Activated CD4-positive, alpha-beta memory T cell treated with anti-CD3 and anti-CD28 coated beads, Interleukin-2, amount 10 ng/mL, durations not matched to agents 7 days and 5 days (primary cell): Measurements from ENCODE around the gene FAT1. TPM values are rescaled to one million over a fixed set of nuclear protein-coding genes. Genes with fewer than 3 reads are reported as not detected.
A peak's percentile ranks its signal among the peaks of the same experiment; 100 is the strongest.

Experiments used
- CTCF ChIA-PET: fragments of 350-600 bp; sonication (Branson Sonifier 250); formaldehyde crosslinking; loops from one replicate; lab custom pipeline; 2021; ENCODE audit warnings: antibody characterized with exemption, inconsistent platforms; lab: Charles Lee
- POLR2A ChIA-PET: fragments of 350-600 bp; sonication (Branson Sonifier 250); formaldehyde crosslinking; loops from one replicate; lab custom pipeline; 2021; ENCODE audit warnings: antibody characterized with exemption; lab: Charles Lee
- DNase-seq: peaks from one replicate; pipeline ENCODE4 v3.0.0-alpha.2; 2020
- H3K27ac Mint-ChIP-seq: one replicate; pipeline ENCODE4 v1.8.0; 2021; ENCODE audit warnings: mild to moderate bottlenecking, mixed read lengths
- H3K27me3 Mint-ChIP-seq: one replicate; pipeline ENCODE4 v1.8.0; 2021; ENCODE audit warnings: mixed read lengths
- H3K36me3 Mint-ChIP-seq: one replicate; pipeline ENCODE4 v1.8.0; 2021; ENCODE audit warnings: low read depth, mixed read lengths
- H3K4me1 Mint-ChIP-seq: one replicate; pipeline ENCODE4 v1.8.0; 2021; ENCODE audit warnings: mixed read lengths
- H3K4me3 Mint-ChIP-seq: one replicate; pipeline ENCODE4 v1.8.0; 2021; ENCODE audit warnings: mild to moderate bottlenecking, mixed read lengths
- H3K9me3 Mint-ChIP-seq: one replicate; pipeline ENCODE4 v1.8.0; 2021; ENCODE audit warnings: mixed read lengths
- total RNA-seq, 2 experiments: library from RNA; stranded (reverse); gene quantifications; one replicate each; pipeline ENCODE4 v1.2.3, GENCODE V29; 2021

The FAT1 gene
- total RNA-seq, 2 experiments from 2014 or later = 0.03 TPM

DNA sequence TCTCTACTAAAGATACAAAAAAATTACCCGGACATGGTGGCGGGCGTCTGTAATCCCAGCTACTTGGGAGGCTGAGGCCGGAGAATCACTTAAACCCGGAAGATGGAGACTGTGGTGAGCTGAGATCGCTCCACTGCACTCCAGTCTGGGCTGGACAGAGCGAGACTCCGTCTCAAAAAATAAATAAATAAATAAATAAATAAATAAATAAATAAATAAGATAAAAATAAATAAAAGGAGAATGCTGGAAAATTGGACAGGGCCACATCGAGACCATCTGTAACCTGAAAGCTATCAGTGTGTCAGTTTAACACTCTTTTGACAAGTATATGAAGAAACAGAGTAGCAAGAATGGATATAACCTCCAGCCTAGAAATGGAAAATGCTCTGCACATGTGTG is 15.7 kb upstream of the FAT1 start:
- ChIA-PET CTCF (no interaction called here), POLR2A (no interaction called here)
- no peaks in the 10 kb centered on the region for H3K27me3 Mint-ChIP-seq
- no peaks in the 10 kb centered on the region for H3K4me1 Mint-ChIP-seq
- peaks cover 2% of the 10 kb centered on the region for H3K9me3 Mint-ChIP-seq
- no peaks in the 10 kb centered on the region for H3K36me3 Mint-ChIP-seq
- no peak overlapping the region for H3K27ac Mint-ChIP-seq
- H3K4me3 Mint-ChIP-seq = no peak overlapping the region
- no peak for DNase-seq

DNA sequence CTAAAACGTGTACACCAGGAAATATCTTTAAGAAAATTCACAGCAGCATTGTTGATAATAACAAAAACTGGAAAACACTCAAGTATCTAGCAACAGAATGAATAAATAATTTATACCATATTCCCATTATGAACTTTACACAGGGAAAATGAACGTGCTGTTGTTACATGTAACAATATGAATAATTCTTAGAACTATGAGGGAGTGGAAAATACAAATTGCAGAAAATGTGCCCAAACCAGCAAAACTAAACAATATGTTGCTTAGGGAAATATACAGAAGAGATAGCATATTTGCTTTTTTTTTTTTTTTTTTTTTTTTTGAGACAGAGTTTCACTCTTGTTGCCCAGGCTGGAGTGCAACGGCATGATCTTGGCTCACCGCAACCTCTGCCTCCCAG is 14.8 kb upstream of the FAT1 start:
- ChIA-PET POLR2A (no interaction called here), CTCF (no interaction called here)
- Mint-ChIP-seq H3K36me3 (no peaks in the 10 kb centered on the region), H3K4me3 (no peak overlapping the region), H3K9me3 (peaks cover 5% of the 10 kb centered on the region), H3K27me3 (no peaks in the 10 kb centered on the region), H3K4me1 (no peaks in the 10 kb centered on the region), H3K27ac (no peak overlapping the region)
- DNase-seq = no peak

DNA sequence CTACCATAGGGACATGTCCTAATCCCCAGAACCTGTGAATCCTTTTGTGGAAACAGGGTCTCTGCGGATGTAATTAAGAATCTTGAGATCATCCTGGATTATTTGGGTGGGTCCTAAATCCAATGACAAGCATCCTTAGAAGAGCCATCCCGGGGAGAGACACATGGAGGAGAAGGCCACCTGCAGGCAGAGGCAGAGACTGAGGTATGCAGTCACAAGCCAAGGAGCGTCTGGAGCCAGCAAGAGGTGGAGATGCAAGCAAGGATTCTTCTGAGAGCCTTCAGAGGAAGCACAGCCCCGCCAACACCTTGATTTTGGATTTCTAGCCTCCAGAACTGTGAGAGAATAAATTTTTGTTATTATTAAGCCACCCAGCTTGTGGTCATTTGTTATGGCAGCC is 13.8 kb upstream of the FAT1 start:
- H3K36me3 Mint-ChIP-seq = no peaks in the 10 kb centered on the region
- no peak overlapping the region for H3K27ac Mint-ChIP-seq
- no peak for DNase-seq
- H3K4me1 Mint-ChIP-seq = no peaks in the 10 kb centered on the region
- H3K9me3 Mint-ChIP-seq = peaks cover 7% of the 10 kb centered on the region
- H3K4me3 Mint-ChIP-seq = no peak overlapping the region
- ChIA-PET CTCF (no interaction called here), POLR2A (no interaction called here)
- no peaks in the 10 kb centered on the region for H3K27me3 Mint-ChIP-seq

DNA sequence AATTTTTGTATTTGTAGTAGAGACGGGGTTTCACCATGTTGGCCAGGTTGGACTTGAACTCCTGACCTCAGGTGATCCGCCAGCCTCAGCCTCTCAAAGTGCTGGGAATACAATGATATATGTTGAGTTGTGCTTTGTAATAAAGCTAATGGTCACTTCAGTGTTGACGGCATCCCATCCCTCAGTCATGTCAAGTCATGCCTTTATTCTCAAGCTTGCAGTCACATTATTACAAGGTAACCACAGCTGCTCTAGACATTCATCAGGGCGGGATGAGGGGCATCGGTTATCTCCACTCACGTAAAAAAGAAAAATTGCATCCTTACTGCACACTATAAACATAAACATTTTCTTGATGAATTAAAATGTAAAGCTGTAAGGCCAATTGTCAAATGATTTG is 12.8 kb upstream of the FAT1 start:
- no peaks in the 10 kb centered on the region for H3K4me1 Mint-ChIP-seq
- H3K27me3 Mint-ChIP-seq = no peaks in the 10 kb centered on the region
- POLR2A ChIA-PET = no interaction called here
- no peak overlapping the region for H3K27ac Mint-ChIP-seq
- H3K4me3 Mint-ChIP-seq = no peak overlapping the region
- peaks cover 7% of the 10 kb centered on the region for H3K9me3 Mint-ChIP-seq
- CTCF ChIA-PET = no interaction called here
- H3K36me3 Mint-ChIP-seq = no peaks in the 10 kb centered on the region
- DNase-seq = no peak

DNA sequence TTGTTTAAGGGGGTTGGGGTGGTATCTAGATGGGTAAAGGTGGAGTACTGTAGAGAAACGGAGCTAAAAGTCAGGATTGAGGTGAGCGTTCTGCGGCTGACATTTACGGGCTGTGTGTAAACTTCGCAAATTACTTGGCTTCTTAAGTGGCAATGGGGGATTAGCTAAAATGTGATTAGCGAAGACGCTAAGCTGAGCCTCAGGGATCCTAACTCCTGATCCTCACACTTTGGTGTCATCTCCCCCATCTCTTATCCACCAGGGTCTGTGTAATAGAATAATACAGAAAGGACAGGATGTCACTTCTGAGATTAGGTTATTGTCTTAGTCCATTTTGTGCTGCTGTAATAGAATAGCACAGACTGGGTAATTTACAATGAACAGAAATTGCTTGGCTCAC is 10.6 kb upstream of the FAT1 start:
- H3K4me1 Mint-ChIP-seq = no peaks in the 10 kb centered on the region
- CTCF ChIA-PET = no interaction called here

DNA sequence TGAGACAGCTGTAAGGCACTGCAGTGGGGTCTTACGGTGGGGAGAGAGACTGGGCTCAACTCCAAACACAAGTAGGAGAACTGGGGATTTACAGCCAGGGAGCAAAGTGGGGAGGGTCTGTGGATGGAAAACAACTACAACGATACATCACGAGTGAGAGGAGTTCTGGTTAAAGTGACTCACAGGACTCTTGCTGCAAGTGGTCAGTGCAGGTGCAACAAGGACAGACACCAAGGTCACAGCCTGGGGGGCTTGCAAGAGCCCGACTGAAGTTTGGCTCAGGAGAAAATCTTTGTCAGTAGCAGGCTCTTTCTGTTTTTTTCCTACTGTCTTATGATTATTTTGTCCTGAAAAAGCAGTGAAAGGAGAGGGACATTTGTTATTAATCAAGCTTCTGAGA is 10.1 kb upstream of the FAT1 start:
- ChIA-PET CTCF (no interaction called here), POLR2A (no interaction called here)
- Mint-ChIP-seq H3K27ac (no peak overlapping the region), H3K27me3 (no peaks in the 10 kb centered on the region), H3K4me3 (no peak overlapping the region), H3K4me1 (no peaks in the 10 kb centered on the region), H3K36me3 (no peaks in the 10 kb centered on the region), H3K9me3 (peaks cover 5% of the 10 kb centered on the region)
- DNase-seq = no peak

More for the DNA sequence above, 10.6 kb upstream of the FAT1 start:
- no peaks in the 10 kb centered on the region for H3K36me3 Mint-ChIP-seq
- H3K27ac Mint-ChIP-seq = no peak overlapping the region
- no peak overlapping the region for H3K4me3 Mint-ChIP-seq
- H3K27me3 Mint-ChIP-seq = no peaks in the 10 kb centered on the region
- POLR2A ChIA-PET = no interaction called here
- peaks cover 5% of the 10 kb centered on the region for H3K9me3 Mint-ChIP-seq
- DNase-seq = no peak

DNA sequence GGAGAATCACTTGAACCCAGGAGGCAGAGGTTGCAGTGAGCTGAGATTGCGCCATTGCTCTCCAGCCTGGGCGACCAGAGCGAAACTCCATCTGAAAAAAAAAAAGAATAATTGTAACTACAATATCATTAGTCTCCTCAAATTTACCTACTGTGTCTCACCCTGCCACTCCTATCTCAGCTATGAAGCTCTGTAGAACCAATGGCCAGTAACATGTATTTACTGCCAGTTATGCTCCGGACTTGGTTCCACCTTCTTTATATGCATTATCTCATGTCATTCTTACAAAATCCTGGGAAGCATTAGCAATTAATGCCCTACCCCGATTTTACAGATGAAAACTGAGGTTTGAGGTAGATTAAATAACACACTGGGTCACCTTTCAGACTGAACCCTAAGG is 7.0 kb upstream of the FAT1 start:
- Mint-ChIP-seq H3K9me3 (peaks cover 5% of the 10 kb centered on the region), H3K27ac (no peak overlapping the region), H3K4me1 (peaks cover 4% of the 10 kb centered on the region), H3K27me3 (peaks cover 20% of the 10 kb centered on the region), H3K4me3 (no peak overlapping the region), H3K36me3 (peaks cover 7% of the 10 kb centered on the region)
- CTCF ChIA-PET = no interaction called here
- no peak for DNase-seq
- POLR2A ChIA-PET = no interaction called here

DNA sequence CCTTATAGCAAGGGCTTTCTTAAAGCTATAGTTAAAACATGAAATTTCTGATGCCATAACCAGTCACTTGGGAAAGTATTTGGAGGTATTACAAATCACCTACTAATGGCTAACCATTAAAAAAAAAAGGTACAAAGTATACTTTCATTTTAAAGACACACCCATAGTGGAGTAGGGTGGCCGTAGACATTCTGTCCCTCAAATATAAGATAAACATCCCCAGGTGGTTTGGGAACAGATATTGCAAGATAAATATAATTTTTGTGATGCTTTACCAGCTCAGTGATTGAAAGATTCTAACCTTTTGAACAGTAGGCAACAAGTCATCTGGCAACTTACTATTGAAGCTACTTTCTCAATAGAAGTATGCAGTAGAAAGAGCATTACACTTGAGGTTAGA is 6.2 kb upstream of the FAT1 start:
- DNase-seq = no peak
- Mint-ChIP-seq H3K36me3 (peaks cover 9% of the 10 kb centered on the region), H3K27ac (no peak overlapping the region), H3K4me3 (no peak overlapping the region), H3K9me3 (peaks cover 5% of the 10 kb centered on the region), H3K27me3 (peaks cover 28% of the 10 kb centered on the region), H3K4me1 (peaks cover 7% of the 10 kb centered on the region)
- ChIA-PET POLR2A (no interaction called here), CTCF (no interaction called here)

DNA sequence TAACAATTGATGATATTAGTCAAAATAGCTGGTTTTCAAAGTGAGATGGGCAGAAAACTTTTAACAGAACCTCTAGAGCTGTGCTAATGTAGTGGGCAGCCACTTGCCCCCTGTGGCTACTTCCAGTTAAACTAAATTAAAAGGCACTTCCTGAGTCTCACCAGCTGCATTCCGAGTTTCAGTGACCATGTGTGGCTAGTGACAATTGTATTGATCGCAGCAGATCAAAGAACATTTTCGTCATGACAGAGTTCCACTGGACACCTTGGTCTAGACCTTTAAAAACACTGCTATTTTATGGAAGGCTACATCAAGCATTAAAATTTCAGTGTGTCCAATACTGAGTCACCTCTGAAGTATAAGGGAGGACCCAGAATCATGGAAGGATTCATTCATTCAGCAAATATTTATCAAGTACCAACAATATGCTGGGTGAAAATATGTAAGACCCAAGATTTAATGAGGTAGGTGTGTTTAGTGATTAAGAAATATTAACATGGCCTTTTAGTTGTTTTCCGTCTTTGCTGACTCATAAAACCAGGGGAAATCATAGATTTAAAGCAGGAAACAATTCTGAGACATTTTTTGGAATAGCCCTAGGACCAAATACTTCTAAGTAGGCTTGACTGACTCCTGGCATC is 5.1 kb upstream of the FAT1 start:
- no peak overlapping the region for H3K27ac Mint-ChIP-seq
- DNase-seq = no peak
- POLR2A ChIA-PET = no interaction called here
- no peak overlapping the region for H3K4me3 Mint-ChIP-seq
- H3K27me3 Mint-ChIP-seq = peaks cover 32% of the 10 kb centered on the region
- peaks cover 5% of the 10 kb centered on the region for H3K9me3 Mint-ChIP-seq
- peaks cover 7% of the 10 kb centered on the region for H3K4me1 Mint-ChIP-seq
- H3K36me3 Mint-ChIP-seq = peaks cover 12% of the 10 kb centered on the region
- CTCF ChIA-PET = no interaction called here

DNA sequence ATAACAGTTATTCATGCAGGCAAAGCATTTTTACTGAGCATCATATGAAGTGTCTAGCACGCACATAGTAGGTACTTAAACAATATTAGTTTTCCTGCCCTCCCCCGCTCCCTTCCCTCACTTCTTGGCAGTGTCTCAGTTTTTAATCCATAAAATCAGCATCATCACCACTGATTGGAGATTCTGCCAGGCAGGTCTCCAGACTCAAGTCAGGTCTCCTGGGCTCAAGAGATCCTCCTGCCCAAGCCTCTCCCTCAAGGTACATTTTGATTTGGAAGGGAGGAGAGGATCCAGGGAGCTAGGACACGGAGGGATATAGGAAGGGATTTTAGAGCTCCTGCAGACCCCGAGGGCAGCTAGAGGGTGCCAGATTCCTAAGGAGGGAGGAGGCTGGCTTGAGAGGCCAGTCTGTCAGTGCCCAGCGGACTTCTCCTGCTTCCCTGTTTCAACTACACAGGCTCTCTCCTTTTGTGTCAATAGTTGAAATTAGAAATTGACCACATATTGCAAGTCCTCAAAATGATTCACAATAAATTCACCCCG is 4.4 kb upstream of the FAT1 start:
- ChIA-PET POLR2A (no interaction called here), CTCF (no interaction called here)
- Mint-ChIP-seq H3K27me3 (peaks cover 32% of the 10 kb centered on the region), H3K9me3 (peaks cover 1% of the 10 kb centered on the region), H3K4me3 (no peak overlapping the region), H3K27ac (no peak overlapping the region), H3K4me1 (peaks cover 7% of the 10 kb centered on the region), H3K36me3 (peaks cover 12% of the 10 kb centered on the region)
- no peak for DNase-seq

DNA sequence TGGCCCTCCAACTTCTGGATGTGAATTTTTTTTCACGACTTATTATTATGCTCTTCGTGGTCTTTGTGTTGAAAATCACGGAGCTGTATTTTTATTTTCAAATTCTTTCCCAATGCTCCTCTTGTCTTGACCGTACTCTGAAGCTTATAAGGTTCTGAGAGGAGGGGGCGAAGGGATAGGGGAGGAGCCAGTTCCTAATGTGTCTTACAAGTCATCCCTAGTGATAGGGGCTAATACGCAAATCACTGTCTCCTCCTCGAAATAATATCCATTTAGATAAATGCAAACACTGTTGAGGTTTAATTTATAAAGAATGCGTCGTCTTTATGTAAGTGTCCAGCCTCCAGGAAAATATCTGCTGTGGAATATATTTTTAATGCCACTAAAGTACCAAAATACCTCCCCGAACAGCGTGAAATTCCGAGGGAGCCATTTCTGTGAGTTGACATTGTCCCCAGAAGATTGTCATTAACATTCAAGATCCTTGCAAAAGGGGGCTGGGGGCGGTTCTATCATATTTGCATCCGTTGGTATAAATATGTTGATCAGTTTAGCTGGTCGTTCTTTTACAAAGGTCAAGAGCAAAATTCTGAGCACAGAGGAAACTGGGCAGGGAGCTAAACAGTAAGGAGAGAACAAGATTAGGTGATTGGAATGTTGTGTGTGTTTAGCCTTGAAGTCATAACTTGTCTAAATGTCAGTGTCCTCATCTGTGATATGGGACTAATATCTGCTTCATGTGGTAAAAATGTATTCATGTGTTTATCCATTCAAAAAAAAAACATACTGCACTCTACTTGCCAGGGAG is 3.7 kb upstream of the FAT1 start:
- CTCF ChIA-PET = no interaction called here
- POLR2A ChIA-PET = no interaction called here
- H3K4me1 Mint-ChIP-seq = peaks cover 10% of the 10 kb centered on the region
- H3K9me3 Mint-ChIP-seq = no peaks in the 10 kb centered on the region
- peaks cover 39% of the 10 kb centered on the region for H3K27me3 Mint-ChIP-seq
- H3K36me3 Mint-ChIP-seq = peaks cover 12% of the 10 kb centered on the region
- peak overlapping the region; percentile 36 for H3K27ac Mint-ChIP-seq
- H3K4me3 Mint-ChIP-seq = no peak overlapping the region
- no peak for DNase-seq

DNA sequence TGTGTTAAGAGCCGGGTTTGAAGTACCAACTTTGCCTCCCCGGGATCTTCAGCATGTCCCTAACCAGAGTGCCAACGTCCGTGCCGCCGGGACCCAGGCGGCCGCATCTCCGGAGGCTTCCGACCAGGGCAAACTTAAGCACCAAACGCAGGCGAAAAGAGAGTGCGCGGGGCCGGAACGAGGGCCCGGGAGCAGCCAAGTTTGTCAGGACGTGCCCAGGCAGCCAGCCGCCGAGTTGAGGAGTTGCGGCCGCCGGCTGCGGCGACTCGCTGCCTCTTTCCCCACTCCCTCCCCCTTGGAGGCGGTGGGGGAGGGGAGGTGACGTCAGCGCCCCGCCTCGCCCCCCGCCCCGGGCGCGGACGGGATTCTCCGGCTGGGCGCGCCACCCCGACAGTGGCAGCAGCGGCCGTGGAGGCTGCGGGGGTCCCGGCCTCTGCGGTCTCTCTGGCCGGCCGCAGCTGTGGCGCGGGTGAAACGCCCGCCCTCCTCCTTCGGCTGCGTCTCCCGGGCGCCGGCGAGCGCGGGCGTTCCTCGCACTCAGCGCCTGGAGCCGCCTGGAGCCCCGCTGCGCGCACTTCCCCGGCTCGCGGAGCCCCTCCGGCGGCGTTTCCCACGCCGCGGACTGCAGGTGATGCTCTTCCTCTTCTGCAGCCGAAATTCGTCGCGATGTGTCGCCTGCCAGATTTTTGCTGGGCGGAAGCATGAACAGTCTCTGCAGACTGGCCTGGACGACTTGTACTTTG is 2.9 kb upstream of the FAT1 start:
- no peak overlapping the region for H3K4me3 Mint-ChIP-seq
- H3K9me3 Mint-ChIP-seq = no peaks in the 10 kb centered on the region
- H3K27ac Mint-ChIP-seq = peak overlapping the region; percentile 36
- peaks cover 12% of the 10 kb centered on the region for H3K36me3 Mint-ChIP-seq
- CTCF ChIA-PET = no interaction called here
- POLR2A ChIA-PET = no interaction called here
- no peak for DNase-seq
- peaks cover 10% of the 10 kb centered on the region for H3K4me1 Mint-ChIP-seq
- H3K27me3 Mint-ChIP-seq = peaks cover 45% of the 10 kb centered on the region
